Measurements from ENCODE around the gene ROBO3. TPM values are rescaled to one million over a fixed set of nuclear protein-coding genes. Genes with fewer than 3 reads are reported as not detected.

The ROBO3 gene
- total and polyA plus RNA-seq, 2 experiments from 2014 or later, result 12.1 TPM

DNA sequence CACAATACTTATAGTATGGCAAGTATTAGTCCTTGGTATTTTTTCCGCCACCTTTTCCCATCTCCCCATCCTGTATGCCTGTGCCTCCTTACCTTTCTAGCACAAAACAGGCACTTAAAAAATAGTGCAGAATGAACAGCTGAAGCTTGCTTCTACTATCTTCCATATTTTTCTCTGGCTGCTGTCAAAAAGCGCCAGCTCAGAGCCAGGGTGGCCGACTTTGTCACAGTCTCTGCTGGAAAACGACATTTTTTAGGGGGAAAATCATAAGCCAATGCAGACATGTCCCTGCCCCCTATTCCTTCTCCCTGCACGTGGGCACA is 26.5 kb upstream of the ROBO3 start:
- H3K4me2 ChIP-seq (ENCODE audit: unreplicated experiment), result no peak overlapping the region

DNA sequence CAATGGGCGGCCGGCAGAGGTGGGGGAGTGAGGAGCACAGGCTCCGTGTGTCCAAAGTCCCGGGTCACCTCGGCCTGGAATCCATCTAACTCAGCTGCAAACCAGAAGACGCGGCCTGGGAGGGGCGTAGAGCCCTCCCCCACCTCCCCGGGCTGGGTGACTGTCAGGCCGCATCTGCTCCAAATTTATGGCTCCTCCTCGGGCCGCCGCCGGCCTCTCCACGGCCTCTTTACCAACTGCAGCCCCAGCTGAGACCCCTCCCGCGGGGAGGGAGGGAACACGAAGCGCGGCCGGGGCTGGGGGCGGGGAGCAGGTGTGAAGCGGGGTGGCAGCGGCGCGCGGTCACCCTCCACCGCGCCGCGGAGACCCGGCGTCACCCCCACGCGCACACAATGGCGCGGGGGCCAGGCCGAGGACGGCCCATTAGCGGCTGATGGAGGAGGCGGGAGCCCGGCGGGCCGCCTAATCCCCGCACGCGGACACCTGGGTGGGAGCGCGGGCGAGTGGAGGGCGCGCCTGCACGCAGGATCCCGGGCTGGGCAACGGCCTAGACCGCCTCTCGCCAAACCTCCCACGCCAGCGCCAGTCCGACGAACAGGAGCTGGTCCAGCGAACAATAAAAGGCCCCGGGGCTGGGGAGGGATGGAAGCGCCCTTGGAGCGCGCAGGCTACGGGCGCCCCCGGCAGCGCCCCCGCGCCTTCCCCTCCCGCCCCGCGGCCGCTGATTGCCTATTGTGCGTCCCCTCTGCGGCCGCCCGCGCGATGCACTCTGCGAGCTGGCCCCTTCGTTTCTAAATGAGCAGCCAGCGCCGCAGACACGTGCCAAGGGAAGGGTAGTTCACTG is 25.9 kb upstream of the ROBO3 start:
- 1 to 3% methylated on average over 62 to 76 of the region's 87 CpGs for WGBS, 2 experiments (ENCODE audit: low coverage in 1 of 2, low lambda C conversion rate in 2 of 2, missing lambda C conversion rate in 2 of 2)
- TF ChIP-seq EZH2phosphoT487 (IDR thresholded peaks at IDR 0.05; ENCODE audit: insufficient read depth, low read depth) (0 out of 2 replicates have a peak, but pooled peaks have one; percentile 36), EZH2 (IDR thresholded peaks at IDR 0.05; ENCODE audit: insufficient read depth, poor library complexity, severe bottlenecking) (peak; percentile 37)
- Histone ChIP-seq H3K9me3 (ENCODE audit: low read depth) (no peaks in the 10 kb centered on the region), H4K20me1 (ENCODE audit: insufficient read depth) (no peaks in the 10 kb centered on the region), H2AFZ (peak overlapping the region; percentile 69), H3F3A (ENCODE audit: insufficient read depth) (0 out of 2 replicates have a peak, but pooled peaks cover 6% of the 10 kb centered on the region), H3K4me2 (ENCODE audit: unreplicated experiment) (peak overlapping the region; percentile 74), H3K9me2 (ENCODE audit: insufficient read depth) (no peaks in the 10 kb centered on the region), H3K4me1 (ENCODE audit: insufficient read depth) (0 out of 2 replicates have a peak, but pooled peaks cover 3% of the 10 kb centered on the region), H3K9ac (no peak overlapping the region), H3K27me3 (replicated peaks; ENCODE audit: insufficient read depth) (peaks cover 58% of the 10 kb centered on the region), H3K79me2 (ENCODE audit: insufficient read depth) (no peaks in the 10 kb centered on the region), H3K27ac (no peak overlapping the region), H3K4me3 (peak overlapping the region; percentile 64), H3K36me3 (ENCODE audit: low read depth) (no peaks in the 10 kb centered on the region)
- peak; percentile 54 for DNase-seq
- in situ Hi-C loops (cut with MboI), result loop anchor here (10.0 kb wide), 1 partner anchor 175 kb away; no protein-coding TSS in a partner anchor

More for the DNA sequence above, 26.5 kb upstream of the ROBO3 start:
- Histone ChIP-seq H3K9me2 (ENCODE audit: insufficient read depth) (no peaks in the 10 kb centered on the region), H2AFZ (peak overlapping the region; percentile 69), H3K9me3 (ENCODE audit: low read depth) (no peaks in the 10 kb centered on the region), H3K79me2 (ENCODE audit: insufficient read depth) (no peaks in the 10 kb centered on the region), H3K4me3 (peak overlapping the region; percentile 64; the same call in 1 of the 2 replicates), H3K4me1 (ENCODE audit: insufficient read depth) (0 out of 2 replicates have a peak, but pooled peaks cover 3% of the 10 kb centered on the region), H3K9ac (no peak overlapping the region), H3K27ac (no peak overlapping the region), H3F3A (ENCODE audit: insufficient read depth) (0 out of 2 replicates have a peak, but pooled peaks cover 6% of the 10 kb centered on the region), H3K27me3 (replicated peaks; ENCODE audit: insufficient read depth) (peaks cover 52% of the 10 kb centered on the region), H4K20me1 (ENCODE audit: insufficient read depth) (no peaks in the 10 kb centered on the region), H3K36me3 (ENCODE audit: low read depth) (no peaks in the 10 kb centered on the region)
- no peak for DNase-seq
- no peak for TF ChIP-seq EZH2 (IDR thresholded peaks at IDR 0.05; ENCODE audit: insufficient read depth, poor library complexity, severe bottlenecking)
- no peak for TF ChIP-seq EZH2phosphoT487 (IDR thresholded peaks at IDR 0.05; ENCODE audit: insufficient read depth, low read depth)
- in situ Hi-C loops (cut with MboI), result loop anchor here (10.0 kb wide), 1 partner anchor 174 kb away; no protein-coding TSS in a partner anchor
- WGBS, 2 experiments (ENCODE audit: low coverage in 1 of 2, low lambda C conversion rate in 2 of 2, missing lambda C conversion rate in 2 of 2), result 43 to 44% methylated on average over 5 of the region's 5 CpGs

DNA sequence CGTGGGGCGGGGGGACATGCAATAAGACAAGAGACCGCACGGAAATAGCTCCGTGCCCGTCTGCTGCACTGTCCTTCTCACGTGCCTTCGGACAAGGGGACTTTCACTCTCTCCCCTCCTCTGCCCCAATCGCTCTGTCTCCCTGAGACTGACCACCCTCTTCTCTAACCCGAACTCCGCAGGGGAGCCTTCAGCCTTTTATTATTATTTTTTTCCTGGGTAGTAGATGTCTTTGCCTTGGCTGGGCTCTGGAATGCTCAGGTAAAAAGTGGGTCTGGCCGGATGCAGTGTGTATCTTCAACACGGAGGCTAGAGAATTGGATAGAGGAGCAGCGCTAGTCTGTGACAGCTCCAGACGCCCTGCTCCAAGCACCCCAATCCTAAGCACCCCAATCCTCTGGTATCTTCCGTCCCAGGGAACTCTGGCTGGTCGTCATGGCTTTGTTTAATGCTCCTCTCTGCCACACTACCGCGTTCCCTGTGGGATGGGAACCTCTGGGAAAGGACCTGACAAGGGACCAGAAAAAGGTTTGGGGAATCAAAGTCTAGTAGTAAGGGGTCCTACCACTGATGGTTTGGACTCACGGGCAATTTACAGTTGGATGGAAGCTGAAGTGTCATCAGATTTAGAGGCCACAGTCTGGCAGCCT is 25.1 kb upstream of the ROBO3 start:
- 29 to 31% methylated on average over 20 of the region's 20 CpGs for WGBS, 2 experiments (ENCODE audit: low coverage in 1 of 2, low lambda C conversion rate in 2 of 2, missing lambda C conversion rate in 2 of 2)
- H3K4me3 ChIP-seq, result peak overlapping the region; percentile 64
- H3K9ac ChIP-seq, result no peak overlapping the region

DNA sequence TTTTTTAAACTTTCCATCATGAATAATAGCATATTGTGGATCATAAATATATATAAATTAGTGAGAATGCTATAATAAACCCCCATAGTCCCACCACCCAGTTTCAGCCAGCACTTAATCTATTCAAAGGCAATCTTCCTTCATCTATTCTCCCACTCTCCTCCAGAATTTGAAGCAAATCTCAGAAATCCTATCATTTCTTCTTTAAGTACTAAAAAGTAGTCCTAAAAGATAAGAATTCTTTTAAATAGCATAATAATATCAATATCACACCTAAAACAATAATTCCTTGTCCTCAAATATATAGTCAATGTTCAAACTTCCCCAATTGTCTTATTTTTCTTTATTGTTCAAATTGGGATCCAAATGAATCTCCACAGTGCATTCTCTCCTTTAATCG is 24.6 kb upstream of the ROBO3 start:
- no peaks in the 10 kb centered on the region for H3K79me2 ChIP-seq (ENCODE audit: insufficient read depth)
- H3F3A ChIP-seq (ENCODE audit: insufficient read depth), result 0 out of 2 replicates have a peak, but pooled peaks cover 6% of the 10 kb centered on the region
- 52 to 55% methylated on average over 1 of the region's 1 CpG for WGBS, 2 experiments (ENCODE audit: low coverage in 1 of 2, low lambda C conversion rate in 2 of 2, missing lambda C conversion rate in 2 of 2)
- H3K4me2 ChIP-seq (ENCODE audit: unreplicated experiment), result no peak overlapping the region
- TF ChIP-seq EZH2phosphoT487 (IDR thresholded peaks at IDR 0.05; ENCODE audit: insufficient read depth, low read depth) (no peak), EZH2 (IDR thresholded peaks at IDR 0.05; ENCODE audit: insufficient read depth, poor library complexity, severe bottlenecking) (no peak)
- H3K9me2 ChIP-seq (ENCODE audit: insufficient read depth), result no peaks in the 10 kb centered on the region
- in situ Hi-C loops (cut with MboI), result no loop called here
- H4K20me1 ChIP-seq (ENCODE audit: insufficient read depth), result no peaks in the 10 kb centered on the region
- H3K27ac ChIP-seq, result no peak overlapping the region
- H2AFZ ChIP-seq, result no peak overlapping the region
- no peaks in the 10 kb centered on the region for H3K36me3 ChIP-seq (ENCODE audit: low read depth)
- DNase-seq, result no peak
- H3K27me3 ChIP-seq (replicated peaks; ENCODE audit: insufficient read depth), result peaks cover 70% of the 10 kb centered on the region
- no peaks in the 10 kb centered on the region for H3K9me3 ChIP-seq (ENCODE audit: low read depth)
- H3K9ac ChIP-seq, result no peak overlapping the region
- 0 out of 2 replicates have a peak, but pooled peaks cover 3% of the 10 kb centered on the region for H3K4me1 ChIP-seq (ENCODE audit: insufficient read depth)
- H3K4me3 ChIP-seq, result no peak overlapping the region

More for the DNA sequence above, 25.1 kb upstream of the ROBO3 start:
- H4K20me1 ChIP-seq (ENCODE audit: insufficient read depth), result no peaks in the 10 kb centered on the region
- H2AFZ ChIP-seq, result peak overlapping the region; percentile 69
- no peaks in the 10 kb centered on the region for H3K36me3 ChIP-seq (ENCODE audit: low read depth)
- no peaks in the 10 kb centered on the region for H3K9me3 ChIP-seq (ENCODE audit: low read depth)
- in situ Hi-C loops (cut with MboI), result loop anchor here (10.0 kb wide), 1 partner anchor 175 kb away; no protein-coding TSS in a partner anchor
- no peak overlapping the region for H3K27ac ChIP-seq
- H3K27me3 ChIP-seq (replicated peaks; ENCODE audit: insufficient read depth), result peaks cover 64% of the 10 kb centered on the region
- H3K79me2 ChIP-seq (ENCODE audit: insufficient read depth), result no peaks in the 10 kb centered on the region
- H3F3A ChIP-seq (ENCODE audit: insufficient read depth), result 0 out of 2 replicates have a peak, but pooled peaks cover 6% of the 10 kb centered on the region
- TF ChIP-seq EZH2phosphoT487 (IDR thresholded peaks at IDR 0.05; ENCODE audit: insufficient read depth, low read depth) (no peak), EZH2 (IDR thresholded peaks at IDR 0.05; ENCODE audit: insufficient read depth, poor library complexity, severe bottlenecking) (peak; percentile 45)
- H3K4me1 ChIP-seq (ENCODE audit: insufficient read depth), result 0 out of 2 replicates have a peak, but pooled peaks cover 3% of the 10 kb centered on the region
- no peak for DNase-seq
- H3K9me2 ChIP-seq (ENCODE audit: insufficient read depth), result no peaks in the 10 kb centered on the region
- peak overlapping the region; percentile 74 for H3K4me2 ChIP-seq (ENCODE audit: unreplicated experiment)

Measured in GM23248 (cell line).